Right atrium auricular region (tissue), 2 donors: Measurements from ENCODE around the gene UBLCP1. TPM values are rescaled to one million over a fixed set of nuclear protein-coding genes. Genes with fewer than 3 reads are reported as not detected.
"Not testable (repeated sequence)": the region's sequence is repeated elsewhere in the genome, so short reads cannot be mapped to it uniquely, and the experiment has no call there.

Experiments
- DNase-seq: peaks from one replicate; pipeline ENCODE4 v3.0.0-alpha.2; 2019; ENCODE audit warnings: low spot score
- H3K27ac ChIP-seq, 2 donors: fragments of 200-600 bp; sonication (generic); 1 replicate in 1 of 2; 2 replicates in 1 of 2; pipeline ENCODE4 v1.5.1; 2016 to 2019
- H3K27me3 ChIP-seq, 2 donors: fragments of 200-600 bp; sonication (generic); one replicate each; pipeline versions ENCODE4 v1.5.1 to v1.6.0; 2017 to 2019
- H3K36me3 ChIP-seq: fragments of 200-600 bp; sonication (generic); one replicate; pipeline ENCODE4 v1.5.1; 2016
- H3K4me1 ChIP-seq, 2 donors: fragments of 200-600 bp; sonication (generic); one replicate each; pipeline versions ENCODE4 v1.5.1 to v1.6.0; 2017 to 2019
- H3K4me3 ChIP-seq, 2 donors: fragments of 200-600 bp; sonication (generic); 1 replicate in 1 of 2; 2 replicates in 1 of 2; pipeline ENCODE4 v1.5.1; 2017 to 2019; ENCODE audit warnings: mild to moderate bottlenecking in 1 of 2, moderate library complexity in 1 of 2
- H3K9me3 ChIP-seq, 2 donors: fragments of 200-600 bp; sonication (generic); one replicate each; pipeline ENCODE4 v1.5.1; 2019
- total RNA-seq, 2 donors: library from RNA; depleted of rRNA; stranded (reverse); fragments of >200 nt; gene quantifications; one replicate each; pipeline ENCODE4 v1.1.0, GENCODE V29; 2016
- TF ChIP-seq, protein P1 (sequence below), 2 donors: fragments of 200-600 bp; sonication (generic); IDR thresholded peaks; one replicate each; pipeline ENCODE4 v1.5.1; 2019; ENCODE audit warnings: antibody characterized with exemption in 2 of 2

The UBLCP1 gene
- total RNA-seq, 2 donors from 2014 or later: 13.2 to 14.1 TPM

DNA sequence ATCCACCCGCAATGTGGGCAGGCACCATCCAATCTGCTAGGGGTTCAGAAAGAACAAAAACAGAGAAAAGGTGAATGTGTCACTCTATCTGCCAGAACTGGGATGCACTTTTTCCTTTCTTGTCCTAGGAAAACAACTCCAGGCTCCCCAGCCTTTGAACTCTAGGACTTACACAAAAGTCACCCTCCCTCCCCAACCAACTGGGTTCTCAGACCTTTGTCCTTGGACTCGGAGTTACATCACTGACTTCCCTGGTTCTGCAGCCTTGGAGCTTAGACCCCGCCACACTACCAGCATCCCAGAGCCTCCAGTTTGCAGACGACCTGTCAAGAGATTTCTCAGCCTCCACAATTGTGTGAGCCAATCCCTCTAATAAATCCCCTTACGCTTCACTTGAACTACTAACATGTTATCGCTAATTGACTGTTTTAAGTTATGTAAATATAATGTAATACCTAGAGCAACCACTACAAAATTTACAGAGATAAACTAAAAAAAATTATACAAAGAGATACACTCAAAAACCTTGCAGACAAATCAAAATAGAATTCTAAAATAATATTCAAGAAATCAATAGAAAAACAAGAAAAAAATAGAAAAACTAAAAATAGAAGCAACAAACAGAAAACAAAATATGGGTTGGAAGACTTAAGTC is 5.3 kb upstream of the UBLCP1 start:
- TF ChIP-seq, protein P1, sequence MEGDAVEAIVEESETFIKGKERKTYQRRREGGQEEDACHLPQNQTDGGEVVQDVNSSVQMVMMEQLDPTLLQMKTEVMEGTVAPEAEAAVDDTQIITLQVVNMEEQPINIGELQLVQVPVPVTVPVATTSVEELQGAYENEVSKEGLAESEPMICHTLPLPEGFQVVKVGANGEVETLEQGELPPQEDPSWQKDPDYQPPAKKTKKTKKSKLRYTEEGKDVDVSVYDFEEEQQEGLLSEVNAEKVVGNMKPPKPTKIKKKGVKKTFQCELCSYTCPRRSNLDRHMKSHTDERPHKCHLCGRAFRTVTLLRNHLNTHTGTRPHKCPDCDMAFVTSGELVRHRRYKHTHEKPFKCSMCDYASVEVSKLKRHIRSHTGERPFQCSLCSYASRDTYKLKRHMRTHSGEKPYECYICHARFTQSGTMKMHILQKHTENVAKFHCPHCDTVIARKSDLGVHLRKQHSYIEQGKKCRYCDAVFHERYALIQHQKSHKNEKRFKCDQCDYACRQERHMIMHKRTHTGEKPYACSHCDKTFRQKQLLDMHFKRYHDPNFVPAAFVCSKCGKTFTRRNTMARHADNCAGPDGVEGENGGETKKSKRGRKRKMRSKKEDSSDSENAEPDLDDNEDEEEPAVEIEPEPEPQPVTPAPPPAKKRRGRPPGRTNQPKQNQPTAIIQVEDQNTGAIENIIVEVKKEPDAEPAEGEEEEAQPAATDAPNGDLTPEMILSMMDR (IDR thresholded peaks at IDR 0.05): peak in 1 of 2 donors; percentile 27
- no peaks in the 10 kb centered on the region for H3K27me3 ChIP-seq
- H3K36me3 ChIP-seq: no peaks in the 10 kb centered on the region
- H3K9me3 ChIP-seq: no peaks in the 10 kb centered on the region
- H3K4me1 ChIP-seq: peaks cover 0 to 6% of the 10 kb centered on the region in 2 donors
- no peak overlapping the region for H3K4me3 ChIP-seq
- H3K27ac ChIP-seq: no peak overlapping the region
- DNase-seq: no peak

DNA sequence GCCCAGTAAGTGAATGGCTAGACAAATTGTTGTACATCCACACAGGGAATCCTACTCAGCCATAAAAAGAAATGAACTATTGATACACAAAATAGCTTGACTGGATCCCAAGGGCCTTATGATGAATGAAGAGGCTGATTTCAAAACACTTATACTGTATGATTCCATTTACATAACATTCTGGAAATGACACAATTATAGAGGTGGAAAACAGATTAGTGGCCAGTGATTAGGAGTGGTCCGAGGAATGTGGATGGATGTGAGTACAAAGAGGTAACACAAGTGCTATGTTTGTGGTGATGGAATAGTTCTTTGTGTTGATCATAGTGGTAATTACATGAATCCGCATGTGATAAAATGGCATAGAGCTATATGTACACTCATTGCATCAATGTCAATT is 4.7 kb upstream of the UBLCP1 start:
- Histone ChIP-seq H3K27ac (no peak overlapping the region), H3K4me3 (no peak overlapping the region), H3K36me3 (no peaks in the 10 kb centered on the region), H3K27me3 (no peaks in the 10 kb centered on the region), H3K9me3 (no peaks in the 10 kb centered on the region), H3K4me1 (peaks cover 0 to 6% of the 10 kb centered on the region in 2 donors)
- TF ChIP-seq, protein P1 (IDR thresholded peaks at IDR 0.05): no peak
- DNase-seq: no peak

DNA sequence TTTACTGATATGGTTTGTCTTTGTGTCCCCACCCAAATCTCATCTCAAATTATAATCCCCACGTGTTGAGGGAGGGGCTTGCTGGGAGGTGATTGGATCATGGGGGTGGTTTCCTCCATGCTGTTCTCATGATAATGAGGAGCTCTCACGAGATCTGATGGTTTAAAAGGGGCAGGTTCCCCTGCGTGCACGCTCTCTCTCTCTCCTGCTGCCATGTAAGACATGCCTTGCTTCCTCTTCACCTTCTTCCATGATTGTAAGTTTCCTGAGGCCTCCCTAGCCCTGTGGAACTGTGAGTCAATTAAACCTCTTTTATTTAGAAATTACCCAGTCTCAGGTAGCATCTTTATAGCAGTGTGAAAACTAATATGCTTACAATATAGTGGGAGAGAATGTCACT is 2.9 kb upstream of the UBLCP1 start:
- H3K27me3 ChIP-seq, H3K9me3 ChIP-seq, H3K27ac ChIP-seq, H3K4me3 ChIP-seq, DNase-seq, H3K36me3 ChIP-seq: not testable (repeated sequence)
- peaks cover 0 to 18% of the 10 kb centered on the region in 2 donors for H3K4me1 ChIP-seq

DNA sequence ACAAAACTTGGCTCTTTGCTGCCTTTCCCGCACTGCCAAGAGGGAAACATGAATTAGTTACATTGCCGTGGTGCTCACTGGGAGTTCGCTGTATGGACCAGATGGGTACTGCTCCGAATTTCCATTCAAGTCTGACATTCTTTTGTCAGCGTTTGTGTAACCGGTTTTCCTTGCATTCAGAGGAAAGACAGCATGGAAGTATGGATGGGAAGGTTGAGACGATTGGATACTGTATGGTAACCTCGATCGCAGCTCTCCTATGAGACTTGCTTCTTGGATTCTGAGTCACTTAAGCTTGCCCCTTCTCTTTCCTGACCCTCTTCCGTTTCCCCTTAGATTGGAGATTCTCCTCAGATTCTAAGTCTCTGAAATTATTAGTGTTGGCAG is 625 bp upstream of the UBLCP1 start:
- no peak for DNase-seq
- TF ChIP-seq, protein P1 (IDR thresholded peaks at IDR 0.05): no peak
- H3K27ac ChIP-seq: peak overlapping the region; percentile 92
- peak overlapping the region; percentile 83 to 98 for H3K4me3 ChIP-seq
- H3K9me3 ChIP-seq: no peaks in the 10 kb centered on the region
- H3K36me3 ChIP-seq: no peaks in the 10 kb centered on the region
- no peaks in the 10 kb centered on the region for H3K27me3 ChIP-seq
- peaks cover 0 to 18% of the 10 kb centered on the region in 2 donors for H3K4me1 ChIP-seq

DNA sequence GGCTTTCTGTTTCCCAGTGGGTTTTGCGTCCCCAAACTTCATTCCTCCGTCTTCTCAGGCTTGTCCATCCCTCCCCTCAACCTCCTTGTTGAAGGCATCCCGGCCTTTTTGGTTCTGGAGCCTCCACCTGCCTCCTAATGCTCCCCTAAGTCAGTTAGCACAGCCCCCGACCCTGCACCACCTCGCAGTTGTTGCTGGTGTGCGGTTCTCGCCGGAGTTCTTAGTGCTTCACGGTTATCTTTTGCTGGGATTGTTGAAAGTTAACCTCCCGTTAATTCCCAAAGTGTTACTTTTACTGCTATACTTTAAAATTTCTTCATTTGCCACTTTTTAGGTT is 447 bp downstream of the UBLCP1 start:
- Histone ChIP-seq H3K4me3 (peak overlapping the region; percentile 83 to 98), H3K4me1 (peaks cover 0 to 18% of the 10 kb centered on the region in 2 donors), H3K27me3 (no peaks in the 10 kb centered on the region), H3K9me3 (no peaks in the 10 kb centered on the region), H3K27ac (peak overlapping the region; percentile 92), H3K36me3 (no peaks in the 10 kb centered on the region)
- TF ChIP-seq, protein P1 (IDR thresholded peaks at IDR 0.05): no peak
- no peak for DNase-seq

DNA sequence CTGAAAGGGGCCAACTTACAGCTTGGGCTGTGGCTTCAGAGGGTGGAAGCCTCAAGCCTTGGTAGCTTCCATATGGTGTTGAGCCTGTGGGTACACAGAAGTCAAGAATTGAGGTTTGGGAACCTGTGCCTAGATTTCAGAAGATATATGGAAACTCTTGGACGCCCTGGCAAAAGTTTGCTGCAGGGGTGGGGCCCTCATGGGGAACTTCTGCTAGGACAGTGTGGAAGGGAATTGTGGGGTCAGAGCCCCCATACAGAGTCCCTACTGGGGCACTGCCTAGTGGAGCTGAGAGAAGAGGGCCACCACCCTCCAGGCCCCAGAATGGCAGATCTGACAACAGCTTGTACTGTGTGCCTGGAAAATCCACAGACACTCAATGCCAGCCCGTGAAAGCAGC is 3.7 kb downstream of the UBLCP1 start:
- not testable (repeated sequence) for H3K27me3 ChIP-seq, DNase-seq, H3K27ac ChIP-seq, H3K4me3 ChIP-seq, H3K9me3 ChIP-seq
- Histone ChIP-seq H3K4me1 (peaks cover 0 to 18% of the 10 kb centered on the region in 2 donors), H3K36me3 (peaks cover 27% of the 10 kb centered on the region)

DNA sequence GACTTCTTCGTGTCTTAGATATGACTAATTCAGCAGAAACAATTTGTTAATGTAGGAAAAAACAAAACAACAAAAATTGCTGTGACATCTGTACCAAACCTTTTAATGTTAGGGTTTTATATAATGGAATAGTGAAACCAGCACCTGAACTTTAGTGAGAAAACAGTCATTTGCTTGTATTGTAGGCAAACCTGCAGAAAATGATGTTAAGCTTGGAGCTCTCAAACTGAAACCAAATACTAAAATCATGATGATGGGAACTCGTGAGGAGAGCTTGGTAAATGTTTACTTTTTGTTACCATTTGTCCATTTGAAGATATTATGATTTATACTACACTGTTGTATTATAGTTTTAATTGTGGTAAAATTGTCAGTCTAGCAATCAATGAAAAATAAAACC is 6.6 kb downstream of the UBLCP1 start:
- DNase-seq: no peak
- H3K36me3 ChIP-seq: peaks cover 35% of the 10 kb centered on the region
- no peak overlapping the region for H3K4me3 ChIP-seq
- H3K4me1 ChIP-seq: no peaks in the 10 kb centered on the region
- no peak overlapping the region for H3K27ac ChIP-seq
- H3K27me3 ChIP-seq: no peaks in the 10 kb centered on the region
- TF ChIP-seq, protein P1 (IDR thresholded peaks at IDR 0.05): no peak
- no peaks in the 10 kb centered on the region for H3K9me3 ChIP-seq
